Erythroblast (primary cell): ENCODE results near the gene PSME1.

Experiments
- GATA1 ChIP-seq: IDR thresholded peaks from 2 replicates; pipeline ENCODE4 v1.6.1; 2011; ENCODE audit warnings: low read depth, mild to moderate bottlenecking, control low read depth, low read length, moderate library complexity
- POLR2A ChIP-seq: IDR thresholded peaks from 2 replicates; pipeline ENCODE4 v1.6.1; 2011; ENCODE audit warnings: mild to moderate bottlenecking, low read length

- TF ChIP-seq POLR2A (peak; percentile 27), GATA1 (no peak)
Measured at GRCh38 chr14:24171422-24172260, 35.6 kb downstream of the PSME1 start, which contains the start of gene REC8.
